Vagina (tissue), 2 donors: ENCODE results near the gene CD177.
"Not testable (repeated sequence)": the region's sequence is repeated elsewhere in the genome, so short reads cannot be mapped to it uniquely, and the experiment has no call there.

Experiments
- CTCF ChIP-seq, 3 experiments: fragments of 450-650 bp in 2 of 3; fragments of 200-600 bp in 1 of 3; sonication (generic) in 1 of 3; IDR thresholded peaks; one replicate each; pipeline ENCODE4 v1.5.1; 2017 to 2019; ENCODE audit warnings: antibody characterized with exemption in 3 of 3, mild to moderate bottlenecking in 2 of 3, moderate library complexity in 2 of 3
- POLR2A ChIP-seq, 2 donors: fragments of 450-650 bp; IDR thresholded peaks; one replicate each; pipeline ENCODE4 v1.6.1; 2017; ENCODE audit warnings: antibody characterized with exemption in 2 of 2, mild to moderate bottlenecking in 2 of 2, moderate library complexity in 2 of 2
- POLR2AphosphoS5 ChIP-seq, 2 donors: sonication (generic); formaldehyde crosslinking; IDR thresholded peaks; one replicate each; pipeline ENCODE4 v1.9.0; 2017; ENCODE audit warnings: antibody characterized with exemption in 2 of 2, mild to moderate bottlenecking in 2 of 2, low read depth in 1 of 2; ENCODE audit not compliant: insufficient read depth in 1 of 2

- not testable (repeated sequence) for TF ChIP-seq POLR2A (IDR thresholded peaks at IDR 0.05); CTCF (IDR thresholded peaks at IDR 0.05); POLR2AphosphoS5 (IDR thresholded peaks at IDR 0.05; ENCODE audit: insufficient read depth in 1 of 2, low read depth in 1 of 2)
Measured at GRCh38 chr19:43377624-43378023, 24.1 kb downstream of the CD177 start.
